Prostate gland (tissue), 2 donors: ENCODE measurements around the gene LRRC74B. TPM values are rescaled to one million over a fixed set of nuclear protein-coding genes. Genes with fewer than 3 reads are reported as not detected.

Experiments used
- DNase-seq: peaks from one replicate; pipeline ENCODE4 v3.0.0-alpha.2; 2019; ENCODE audit warnings: low spot score
- H3K27ac ChIP-seq, 2 donors: fragments of 200-600 bp; sonication (generic); 2 replicates each; pipeline ENCODE4 v1.5.1; 2017 to 2019
- H3K27me3 ChIP-seq: fragments of 200-600 bp; sonication (generic); replicated peaks from 2 replicates; pipeline ENCODE4 v1.5.1; 2019; ENCODE audit not compliant: insufficient read depth
- H3K36me3 ChIP-seq, 2 donors: fragments of 200-600 bp; sonication (generic); 1 replicate in 1 of 2; 2 replicates in 1 of 2; pipeline versions ENCODE4 v1.5.1 to v1.8.1; 2017 to 2019
- H3K4me1 ChIP-seq: fragments of 200-600 bp; sonication (generic); replicated peaks from 2 replicates; pipeline ENCODE4 v1.5.1; 2019
- H3K4me3 ChIP-seq, 2 donors: fragments of 200-600 bp; sonication (generic); 2 replicates each; pipeline ENCODE4 v1.5.1; 2017 to 2019
- H3K9me3 ChIP-seq: fragments of 200-600 bp; sonication (generic); 2 replicates; pipeline ENCODE4 v1.5.1; 2017
- POLR2A ChIP-seq: fragments of 450-650 bp; IDR thresholded peaks from one replicate; pipeline ENCODE4 v1.6.1; 2016; ENCODE audit warnings: antibody characterized with exemption, mild to moderate bottlenecking
- POLR2AphosphoS5 ChIP-seq: sonication (generic); formaldehyde crosslinking; IDR thresholded peaks from one replicate; pipeline ENCODE4 v1.6.1; 2017; ENCODE audit warnings: antibody characterized with exemption
- WGBS: methylation state at CpG from one replicate; pipeline ENCODE4 v1.1.5; 2018; 5-methylcytosine and 5-hydroxymethylcytosine counted together
- intact Hi-C: fragments of 100-400 bp; cut with DNase I; formaldehyde crosslinking; loops from one replicate; pipeline ENCODE4 v1.14.2; 2022
- total RNA-seq, 2 donors: library from RNA; depleted of rRNA; stranded (reverse); fragments of >200 nt; gene quantifications; one replicate each; pipeline ENCODE4 v1.1.0, GENCODE V29; 2016
- TF ChIP-seq, protein P1 (sequence below), 4 experiments: fragments of 200-600 bp in 2 of 4; fragments of 450-650 bp in 2 of 4; sonication (generic) in 2 of 4; IDR thresholded peaks; 1 replicate in 3 of 4; 2 replicates in 1 of 4; pipeline ENCODE4 v1.5.1; 2016 to 2019; ENCODE audit warnings: antibody characterized with exemption in 4 of 4, mild to moderate bottlenecking in 2 of 4, moderate library complexity in 2 of 4

Gene LRRC74B
- total RNA-seq, 2 donors from 2014 or later: 0.45 TPM; not detected in 1

DNA sequence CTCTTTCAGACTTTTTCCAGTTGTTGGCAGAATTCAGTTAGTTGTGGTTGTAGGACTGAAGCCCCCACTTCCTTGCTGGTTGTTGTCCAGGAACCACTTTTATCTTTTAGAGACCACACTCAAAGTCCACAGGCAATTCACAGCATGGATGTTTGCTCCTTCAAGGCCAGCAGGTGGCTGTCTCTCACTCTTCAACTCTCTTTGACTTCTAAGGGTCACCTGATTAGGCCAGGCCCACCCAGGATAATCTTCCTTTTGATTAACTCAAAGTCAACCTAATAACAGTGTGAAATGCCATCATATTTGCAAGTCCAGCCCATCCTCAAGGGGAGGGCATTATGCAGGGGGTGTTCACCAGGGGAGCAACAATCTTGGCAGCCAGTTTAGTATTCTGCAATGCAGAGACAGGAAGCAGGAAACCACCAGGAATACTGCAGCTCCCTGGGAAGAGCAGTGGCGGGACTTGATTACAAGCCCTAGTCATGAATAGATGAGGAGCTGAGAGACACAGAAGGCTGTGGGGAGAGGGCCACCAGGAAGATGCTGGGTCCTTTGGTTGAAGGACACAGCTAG is 52.4 kb downstream of the LRRC74B start:
- DNase-seq: no peak
- no peak overlapping the region for H3K27ac ChIP-seq
- no peaks in the 10 kb centered on the region for H3K9me3 ChIP-seq
- H3K27me3 ChIP-seq: no peaks in the 10 kb centered on the region
- no peaks in the 10 kb centered on the region for H3K4me1 ChIP-seq
- H3K36me3 ChIP-seq: no peaks in the 10 kb centered on the region
- WGBS: 88% methylated on average over 1 of the region's 1 CpG
- TF ChIP-seq POLR2A (no peak), POLR2AphosphoS5 (no peak)
- TF ChIP-seq, protein P1, sequence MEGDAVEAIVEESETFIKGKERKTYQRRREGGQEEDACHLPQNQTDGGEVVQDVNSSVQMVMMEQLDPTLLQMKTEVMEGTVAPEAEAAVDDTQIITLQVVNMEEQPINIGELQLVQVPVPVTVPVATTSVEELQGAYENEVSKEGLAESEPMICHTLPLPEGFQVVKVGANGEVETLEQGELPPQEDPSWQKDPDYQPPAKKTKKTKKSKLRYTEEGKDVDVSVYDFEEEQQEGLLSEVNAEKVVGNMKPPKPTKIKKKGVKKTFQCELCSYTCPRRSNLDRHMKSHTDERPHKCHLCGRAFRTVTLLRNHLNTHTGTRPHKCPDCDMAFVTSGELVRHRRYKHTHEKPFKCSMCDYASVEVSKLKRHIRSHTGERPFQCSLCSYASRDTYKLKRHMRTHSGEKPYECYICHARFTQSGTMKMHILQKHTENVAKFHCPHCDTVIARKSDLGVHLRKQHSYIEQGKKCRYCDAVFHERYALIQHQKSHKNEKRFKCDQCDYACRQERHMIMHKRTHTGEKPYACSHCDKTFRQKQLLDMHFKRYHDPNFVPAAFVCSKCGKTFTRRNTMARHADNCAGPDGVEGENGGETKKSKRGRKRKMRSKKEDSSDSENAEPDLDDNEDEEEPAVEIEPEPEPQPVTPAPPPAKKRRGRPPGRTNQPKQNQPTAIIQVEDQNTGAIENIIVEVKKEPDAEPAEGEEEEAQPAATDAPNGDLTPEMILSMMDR (IDR thresholded peaks at IDR 0.05): no peak
- H3K4me3 ChIP-seq: no peak overlapping the region
- intact Hi-C loops: no loop called here

DNA sequence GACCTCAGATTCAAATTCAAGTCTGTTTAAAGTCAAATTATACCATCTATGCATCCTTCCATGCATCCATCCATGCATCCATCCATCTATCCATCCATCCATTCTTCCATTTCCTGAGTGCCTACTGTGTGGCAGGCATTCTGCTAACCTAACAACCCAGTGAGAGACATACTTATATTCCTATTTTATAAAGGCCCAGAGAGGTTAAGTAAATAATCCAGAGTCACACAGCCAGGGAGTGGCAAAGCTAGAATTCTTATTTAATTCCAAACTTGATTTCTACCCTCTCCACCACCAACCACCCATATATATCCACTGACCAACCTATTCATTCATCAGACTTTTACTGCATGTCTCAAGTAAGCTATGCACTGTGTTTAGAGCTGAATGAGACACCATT is 53.8 kb downstream of the LRRC74B start:
- intact Hi-C loops: no loop called here
- H3K4me3 ChIP-seq: no peak overlapping the region
- no peak overlapping the region for H3K27ac ChIP-seq
- DNase-seq: no peak
- no peak for TF ChIP-seq POLR2A
- TF ChIP-seq, protein P1 (IDR thresholded peaks at IDR 0.05): no peak
- no peak for TF ChIP-seq POLR2AphosphoS5
- H3K9me3 ChIP-seq: no peaks in the 10 kb centered on the region
- no peaks in the 10 kb centered on the region for H3K36me3 ChIP-seq
- H3K4me1 ChIP-seq: no peaks in the 10 kb centered on the region
- H3K27me3 ChIP-seq: no peaks in the 10 kb centered on the region

DNA sequence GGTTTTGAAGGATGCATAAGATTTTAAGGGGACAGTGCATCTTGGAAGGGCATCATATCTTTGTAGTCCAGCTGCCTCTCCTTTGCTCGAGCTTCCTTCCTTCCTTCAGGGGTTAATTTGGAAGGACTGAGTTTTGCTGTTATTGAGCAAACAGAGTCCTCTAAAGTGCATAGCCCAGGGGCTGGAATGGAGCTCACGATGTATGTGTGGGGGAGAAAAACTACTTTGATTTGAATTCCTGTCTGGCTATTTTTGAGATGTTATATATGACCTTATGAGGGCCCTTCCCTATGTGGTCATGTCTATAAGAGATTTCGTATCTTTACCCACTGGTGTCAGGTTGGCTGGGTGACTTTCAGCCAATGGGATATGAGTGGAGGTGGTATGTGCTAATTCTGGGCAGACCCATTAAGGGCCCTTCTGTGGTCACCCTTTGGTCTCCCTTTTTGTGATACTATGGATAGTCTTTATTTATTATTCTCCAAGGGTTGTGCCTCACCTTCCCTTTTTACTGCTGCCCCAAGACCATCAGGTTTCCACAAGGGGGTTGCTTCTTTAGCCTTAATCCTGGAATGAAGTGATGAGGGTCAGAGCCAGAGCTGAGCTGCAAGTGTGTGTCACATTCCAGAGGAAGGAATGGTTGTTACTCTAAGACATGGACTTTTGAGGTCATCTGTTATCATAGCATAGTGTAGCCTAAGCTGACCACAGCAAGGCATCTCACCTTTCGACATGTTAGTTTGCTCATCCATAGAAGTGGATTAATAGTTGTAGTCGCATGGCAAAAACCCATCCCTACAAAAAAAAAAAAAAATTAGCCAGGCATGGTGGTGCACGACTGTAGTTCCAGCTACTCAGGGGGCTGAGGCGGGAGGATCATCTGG is 54.6 kb downstream of the LRRC74B start:
- 66% methylated on average over 7 of the region's 7 CpGs for WGBS
- TF ChIP-seq, protein P1 (IDR thresholded peaks at IDR 0.05): no peak
- TF ChIP-seq POLR2A (no peak), POLR2AphosphoS5 (no peak)
- no peak for DNase-seq
- H3K9me3 ChIP-seq: no peaks in the 10 kb centered on the region
- no peak overlapping the region for H3K27ac ChIP-seq
- H3K36me3 ChIP-seq: no peaks in the 10 kb centered on the region
- H3K4me3 ChIP-seq: no peak overlapping the region
- intact Hi-C loops: no loop called here
- H3K27me3 ChIP-seq: no peaks in the 10 kb centered on the region
- no peaks in the 10 kb centered on the region for H3K4me1 ChIP-seq

DNA sequence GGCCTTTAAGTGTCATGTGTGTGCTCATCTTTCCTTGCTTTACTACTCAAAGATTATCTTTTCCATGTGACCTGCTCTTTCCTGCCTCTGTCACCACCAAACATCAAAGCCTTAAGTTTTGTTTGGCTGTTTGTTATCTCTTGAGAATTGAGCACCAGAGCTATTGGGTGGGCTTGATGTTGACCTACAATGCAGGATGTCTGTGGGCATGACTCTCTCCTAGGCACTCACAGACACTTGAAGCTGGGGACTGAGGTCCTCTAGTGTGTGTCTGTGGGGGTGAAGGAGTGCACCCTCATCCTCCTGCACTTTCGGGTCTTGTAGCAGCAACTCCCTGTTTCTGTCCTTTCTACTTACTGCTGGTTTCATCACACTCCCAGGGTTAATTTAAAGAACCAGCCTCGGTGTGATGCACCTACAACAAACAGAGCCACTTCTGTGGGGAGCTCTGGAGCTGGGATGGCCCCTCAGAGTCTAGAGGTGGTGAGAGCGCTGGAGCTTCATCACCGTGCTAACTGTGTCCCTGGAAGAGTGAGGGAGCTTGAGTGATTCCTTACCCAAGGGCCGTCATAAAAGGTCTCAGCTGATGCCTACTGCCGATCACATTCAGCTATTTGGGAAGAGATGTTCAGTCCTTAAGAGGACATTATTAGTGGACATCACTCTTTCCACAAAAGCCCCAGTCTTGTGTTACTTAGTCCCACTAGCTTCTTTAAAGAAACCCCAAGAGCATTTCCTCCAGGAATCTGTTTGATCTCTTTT is 56.3 kb downstream of the LRRC74B start:
- whole genome bisulfite sequencing: 65% methylated on average over 6 of the region's 6 CpGs
- Histone ChIP-seq H3K4me3 (no peak overlapping the region), H3K27ac (no peak overlapping the region), H3K4me1 (no peaks in the 10 kb centered on the region), H3K27me3 (no peaks in the 10 kb centered on the region), H3K36me3 (no peaks in the 10 kb centered on the region), H3K9me3 (no peaks in the 10 kb centered on the region)
- TF ChIP-seq POLR2A (no peak), POLR2AphosphoS5 (no peak)
- TF ChIP-seq, protein P1 (IDR thresholded peaks at IDR 0.05): no peak
- DNase-seq: no peak
- intact Hi-C loops: no loop called here
